BJ (cell line): Measurements from ENCODE around the gene KCNJ6. TPM values are rescaled to one million over a fixed set of nuclear protein-coding genes. Genes with fewer than 3 reads are reported as not detected.

Experiments
- CTCF ChIA-PET: fragments of 350-600 bp; formaldehyde crosslinking; extraction: SDS; loops from one replicate; lab custom pipeline; 2021; ENCODE audit warnings: antibody characterized with exemption, inconsistent platforms; lab: Yijun Ruan, JAX
- POLR2A ChIA-PET: fragments of 300-600 bp; sonication (Branson Sonifier 250); formaldehyde crosslinking; extraction: SDS; loops from one replicate; lab custom pipeline; 2021; ENCODE audit warnings: antibody characterized with exemption; lab: Charles Lee
- DNase-seq: peaks from one replicate; pipeline ENCODE4 v3.0.0-alpha.2; 2011; ENCODE audit warnings: low read depth
- H3K27me3 ChIP-seq: 2 replicates; pipeline ENCODE4 v1.6.0; 2011; ENCODE audit warnings: low read length; ENCODE audit not compliant: control insufficient read depth, insufficient read depth
- H3K36me3 ChIP-seq: 2 replicates; pipeline ENCODE4 v1.5.1; 2011; ENCODE audit warnings: low read length; ENCODE audit not compliant: control insufficient read depth, insufficient read depth
- H3K4me3 ChIP-seq: 2 replicates; pipeline ENCODE4 v1.5.1; 2011; ENCODE audit warnings: low read depth, mild to moderate bottlenecking, control low read depth, low read length
- polyA plus RNA-seq: library from polyadenylated mRNA; depleted of rRNA; stranded (reverse); fragments of >200 nt; gene quantifications from 2 replicates; pipeline ENCODE4 v1.2.3, GENCODE V29; 2011
- TF ChIP-seq, protein P1 (sequence below): IDR thresholded peaks from 2 replicates; pipeline ENCODE4 v1.5.1; 2011; ENCODE audit warnings: low read depth, mild to moderate bottlenecking, control low read depth, inconsistent platforms, low read length, moderate library complexity; ENCODE audit not compliant: insufficient read depth

Gene KCNJ6
- polyA plus RNA-seq, 1 experiment: 0.01 TPM

DNA sequence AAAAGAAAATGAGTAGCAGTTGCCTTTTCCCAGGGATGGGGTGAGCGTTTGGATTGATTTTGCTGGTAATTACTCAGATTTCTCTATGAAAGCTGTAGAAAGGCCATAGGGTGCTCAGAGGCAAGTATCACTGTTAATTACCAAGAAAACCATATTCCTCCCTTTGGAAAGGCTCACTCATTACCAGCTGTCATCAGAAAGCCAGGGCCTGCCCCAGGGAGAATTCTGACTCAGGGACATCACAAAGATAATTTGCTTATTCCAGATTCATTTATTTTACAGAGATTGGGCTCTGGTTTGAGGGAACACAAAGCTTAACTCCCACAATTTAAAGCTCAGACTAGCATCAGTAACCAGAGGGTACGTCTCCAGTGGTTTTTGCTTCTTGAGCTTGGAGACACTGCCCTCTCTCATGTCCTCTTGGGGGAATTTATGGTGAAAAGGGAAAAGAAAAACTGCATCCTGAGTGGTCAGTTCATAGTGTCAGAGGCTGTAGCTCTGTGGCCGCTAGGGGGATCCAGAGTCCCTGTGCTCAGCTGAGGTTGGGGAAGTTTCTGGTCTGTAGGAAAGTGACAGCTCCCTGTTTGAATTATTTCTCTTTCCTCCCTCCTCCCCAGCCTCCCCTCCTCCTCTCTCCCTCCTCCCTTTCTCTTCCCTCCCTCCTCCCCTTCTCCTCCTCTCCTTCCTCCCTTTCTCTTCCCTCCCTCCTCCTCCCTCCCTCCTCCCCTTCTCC is 204.3 kb downstream of the KCNJ6 start:
- DNase-seq: no peak
- TF ChIP-seq, protein P1, sequence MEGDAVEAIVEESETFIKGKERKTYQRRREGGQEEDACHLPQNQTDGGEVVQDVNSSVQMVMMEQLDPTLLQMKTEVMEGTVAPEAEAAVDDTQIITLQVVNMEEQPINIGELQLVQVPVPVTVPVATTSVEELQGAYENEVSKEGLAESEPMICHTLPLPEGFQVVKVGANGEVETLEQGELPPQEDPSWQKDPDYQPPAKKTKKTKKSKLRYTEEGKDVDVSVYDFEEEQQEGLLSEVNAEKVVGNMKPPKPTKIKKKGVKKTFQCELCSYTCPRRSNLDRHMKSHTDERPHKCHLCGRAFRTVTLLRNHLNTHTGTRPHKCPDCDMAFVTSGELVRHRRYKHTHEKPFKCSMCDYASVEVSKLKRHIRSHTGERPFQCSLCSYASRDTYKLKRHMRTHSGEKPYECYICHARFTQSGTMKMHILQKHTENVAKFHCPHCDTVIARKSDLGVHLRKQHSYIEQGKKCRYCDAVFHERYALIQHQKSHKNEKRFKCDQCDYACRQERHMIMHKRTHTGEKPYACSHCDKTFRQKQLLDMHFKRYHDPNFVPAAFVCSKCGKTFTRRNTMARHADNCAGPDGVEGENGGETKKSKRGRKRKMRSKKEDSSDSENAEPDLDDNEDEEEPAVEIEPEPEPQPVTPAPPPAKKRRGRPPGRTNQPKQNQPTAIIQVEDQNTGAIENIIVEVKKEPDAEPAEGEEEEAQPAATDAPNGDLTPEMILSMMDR: peak; percentile 94
- POLR2A ChIA-PET: interaction anchor here (0.6 kb wide), 1 partner anchor 565 kb away, joined by 3 read pairs; no protein-coding TSS in a partner anchor
- CTCF ChIA-PET: interaction anchor here (0.6 to 6.3 kb wide), 36 partner anchors 8 to 644 kb away, joined by 3 to 46 read pairs (median 6); no protein-coding TSS in a partner anchor
- H3K27me3 ChIP-seq: no peaks in the 10 kb centered on the region
- no peaks in the 10 kb centered on the region for H3K36me3 ChIP-seq
- no peak overlapping the region for H3K4me3 ChIP-seq

DNA sequence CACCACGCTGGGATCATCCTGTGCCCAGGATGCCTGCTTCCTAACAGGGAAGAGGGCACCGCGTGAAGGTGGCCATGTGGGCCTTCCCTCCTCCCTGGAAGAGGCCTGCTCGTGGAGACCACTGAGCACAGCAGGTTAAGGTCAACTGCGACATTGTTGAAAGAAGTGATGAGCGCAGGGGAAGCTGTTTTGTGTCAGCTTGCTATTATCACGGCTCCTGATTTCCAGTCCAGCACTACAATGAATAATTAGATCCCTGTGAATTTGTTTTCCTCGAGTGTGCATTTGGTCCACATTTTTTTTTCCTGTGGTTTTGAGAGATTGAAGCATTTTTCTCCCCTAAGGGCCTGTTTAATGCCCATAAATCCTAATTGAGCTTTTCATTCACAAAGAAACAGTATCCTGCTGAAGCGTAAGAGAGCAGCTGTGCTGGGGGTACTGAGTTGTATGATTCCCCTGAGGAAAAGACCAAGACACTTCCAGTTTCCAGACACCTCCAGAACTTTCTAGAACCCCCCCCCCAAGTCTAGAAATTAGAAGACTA is 204.9 kb downstream of the KCNJ6 start:
- Histone ChIP-seq H3K4me3 (no peak overlapping the region), H3K36me3 (no peaks in the 10 kb centered on the region), H3K27me3 (no peaks in the 10 kb centered on the region)
- ChIA-PET CTCF (interaction anchor here (0.6 to 6.3 kb wide), 29 partner anchors 9 to 645 kb away, joined by 3 to 46 read pairs (median 6); no protein-coding TSS in a partner anchor), POLR2A (no interaction called here)
- no peak for DNase-seq
- TF ChIP-seq, protein P1: no peak

DNA sequence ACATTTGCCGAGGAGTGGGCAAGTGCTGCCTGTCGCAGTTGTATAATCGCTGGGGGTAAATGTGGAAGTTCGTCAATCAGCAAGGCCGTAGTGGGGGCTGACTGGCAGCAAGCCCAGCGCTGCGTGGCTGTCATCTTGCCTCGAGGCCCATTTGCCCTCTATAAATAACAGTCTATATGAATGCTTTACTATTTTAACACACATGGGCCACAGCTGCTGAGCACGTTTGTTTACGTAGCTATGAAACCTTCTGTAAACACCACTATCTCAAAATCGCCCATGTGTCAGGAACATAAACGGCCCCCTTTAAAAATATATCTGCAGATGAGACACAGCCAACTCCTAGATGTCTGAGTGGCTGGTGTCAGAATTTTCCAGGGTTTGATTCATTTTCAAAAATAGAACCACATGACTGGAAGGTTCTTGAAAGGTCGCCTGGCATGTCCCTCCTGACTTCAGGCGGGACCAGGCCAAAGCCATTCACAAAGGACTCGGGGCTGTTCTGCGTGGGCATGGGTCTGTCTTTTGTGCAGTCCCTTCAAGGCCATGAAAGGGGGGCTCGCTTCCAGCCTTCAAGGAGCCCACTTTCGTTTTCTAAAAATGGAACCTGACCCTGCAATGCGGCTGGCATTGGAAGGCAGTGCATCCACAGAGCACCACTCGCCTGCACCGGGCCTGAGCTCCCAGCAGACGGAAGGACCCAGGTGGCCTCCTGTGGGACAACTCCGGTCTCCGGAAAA is 205.5 kb downstream of the KCNJ6 start:
- POLR2A ChIA-PET: no interaction called here
- H3K4me3 ChIP-seq: no peak overlapping the region
- no peak for DNase-seq
- TF ChIP-seq, protein P1: no peak
- no peaks in the 10 kb centered on the region; the same call in 1 of the 2 replicates for H3K27me3 ChIP-seq
- H3K36me3 ChIP-seq: no peaks in the 10 kb centered on the region
- CTCF ChIA-PET: interaction anchor here (1.1 to 6.3 kb wide), 11 partner anchors 9 to 646 kb away, joined by 3 to 46 read pairs (median 12); no protein-coding TSS in a partner anchor

DNA sequence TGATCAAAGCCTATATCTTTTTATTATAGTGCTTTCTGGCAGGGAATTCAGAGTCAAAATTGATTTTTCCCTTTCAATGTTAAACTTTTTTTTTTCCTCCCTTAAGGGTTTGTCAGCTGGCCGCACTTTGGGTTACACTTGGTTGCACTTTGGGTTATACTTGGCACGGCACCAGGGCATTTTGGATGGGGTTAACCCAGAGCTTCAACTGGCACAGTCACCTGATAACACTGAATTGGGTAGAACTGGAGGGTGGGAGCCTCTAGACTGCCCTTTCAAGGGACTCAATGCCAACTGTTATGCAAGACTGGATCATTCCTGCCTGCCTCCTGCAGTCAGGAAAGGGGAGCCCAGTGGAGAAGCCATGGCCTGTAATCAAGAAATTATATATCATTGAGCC is 211.5 kb downstream of the KCNJ6 start:
- Histone ChIP-seq H3K27me3 (peaks cover 1% of the 10 kb centered on the region), H3K36me3 (no peaks in the 10 kb centered on the region), H3K4me3 (no peak overlapping the region)
- TF ChIP-seq, protein P1: no peak
- POLR2A ChIA-PET: no interaction called here
- DNase-seq: no peak
- CTCF ChIA-PET: interaction anchor here (0.6 to 1.6 kb wide), 2 partner anchors 218 to 422 kb away, joined by 3 to 5 read pairs; no protein-coding TSS in a partner anchor
